PFSK-1 (cell line): Measurements from ENCODE around the gene ENTREP3.
A peak's percentile ranks its signal among the peaks of the same experiment; 100 is the strongest.

Experiments
- FOXP2 ChIP-seq: optimal IDR thresholded peaks from 2 replicates; pipeline ENCODE3; 2011; ENCODE audit warnings: borderline replicate concordance, control low read depth, inconsistent platforms; ENCODE audit not compliant: insufficient read depth; ENCODE audit errors: extremely low read length, extremely low read depth
- POLR2AphosphoS5 ChIP-seq: IDR thresholded peaks from 2 replicates; pipeline ENCODE4 v1.6.1; 2012; ENCODE audit warnings: low read depth, mild to moderate bottlenecking, control low read depth, low read length, moderate library complexity
- SIN3A ChIP-seq: IDR thresholded peaks from 2 replicates; pipeline ENCODE4 v1.6.1; 2012; ENCODE audit warnings: mild to moderate bottlenecking, low read length, moderate library complexity, borderline replicate concordance; ENCODE audit not compliant: insufficient read depth
- TAF1 ChIP-seq: IDR thresholded peaks from 2 replicates; pipeline ENCODE4 v1.6.1; 2012; ENCODE audit warnings: low read length, control low read depth, borderline replicate concordance; ENCODE audit not compliant: insufficient read depth
- TF ChIP-seq, protein P1 (sequence below), 2 experiments: IDR thresholded peaks; 2 replicates each; pipeline versions ENCODE4 v1.6.1 to v1.8.0; 2011 to 2012; ENCODE audit warnings: low read depth in 2 of 2, low read length in 2 of 2, control low read depth in 1 of 2, inconsistent platforms in 1 of 2, mild to moderate bottlenecking in 1 of 2, moderate library complexity in 1 of 2; ENCODE audit not compliant: insufficient read depth in 1 of 2

Gene ENTREP3

GRCh38 chr1:155268630-155269029 lies 13.3 kb upstream of the ENTREP3 start:
- TF ChIP-seq POLR2AphosphoS5 (no peak), SIN3A (no peak), TAF1 (no peak), FOXP2 (no peak)
- TF ChIP-seq, protein P1, sequence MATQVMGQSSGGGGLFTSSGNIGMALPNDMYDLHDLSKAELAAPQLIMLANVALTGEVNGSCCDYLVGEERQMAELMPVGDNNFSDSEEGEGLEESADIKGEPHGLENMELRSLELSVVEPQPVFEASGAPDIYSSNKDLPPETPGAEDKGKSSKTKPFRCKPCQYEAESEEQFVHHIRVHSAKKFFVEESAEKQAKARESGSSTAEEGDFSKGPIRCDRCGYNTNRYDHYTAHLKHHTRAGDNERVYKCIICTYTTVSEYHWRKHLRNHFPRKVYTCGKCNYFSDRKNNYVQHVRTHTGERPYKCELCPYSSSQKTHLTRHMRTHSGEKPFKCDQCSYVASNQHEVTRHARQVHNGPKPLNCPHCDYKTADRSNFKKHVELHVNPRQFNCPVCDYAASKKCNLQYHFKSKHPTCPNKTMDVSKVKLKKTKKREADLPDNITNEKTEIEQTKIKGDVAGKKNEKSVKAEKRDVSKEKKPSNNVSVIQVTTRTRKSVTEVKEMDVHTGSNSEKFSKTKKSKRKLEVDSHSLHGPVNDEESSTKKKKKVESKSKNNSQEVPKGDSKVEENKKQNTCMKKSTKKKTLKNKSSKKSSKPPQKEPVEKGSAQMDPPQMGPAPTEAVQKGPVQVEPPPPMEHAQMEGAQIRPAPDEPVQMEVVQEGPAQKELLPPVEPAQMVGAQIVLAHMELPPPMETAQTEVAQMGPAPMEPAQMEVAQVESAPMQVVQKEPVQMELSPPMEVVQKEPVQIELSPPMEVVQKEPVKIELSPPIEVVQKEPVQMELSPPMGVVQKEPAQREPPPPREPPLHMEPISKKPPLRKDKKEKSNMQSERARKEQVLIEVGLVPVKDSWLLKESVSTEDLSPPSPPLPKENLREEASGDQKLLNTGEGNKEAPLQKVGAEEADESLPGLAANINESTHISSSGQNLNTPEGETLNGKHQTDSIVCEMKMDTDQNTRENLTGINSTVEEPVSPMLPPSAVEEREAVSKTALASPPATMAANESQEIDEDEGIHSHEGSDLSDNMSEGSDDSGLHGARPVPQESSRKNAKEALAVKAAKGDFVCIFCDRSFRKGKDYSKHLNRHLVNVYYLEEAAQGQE (IDR thresholded peaks at IDR 0.05; ENCODE audit: insufficient read depth in 1 of 2, low read depth in 2 of 2, low read length in 2 of 2), result no peak

DNA sequence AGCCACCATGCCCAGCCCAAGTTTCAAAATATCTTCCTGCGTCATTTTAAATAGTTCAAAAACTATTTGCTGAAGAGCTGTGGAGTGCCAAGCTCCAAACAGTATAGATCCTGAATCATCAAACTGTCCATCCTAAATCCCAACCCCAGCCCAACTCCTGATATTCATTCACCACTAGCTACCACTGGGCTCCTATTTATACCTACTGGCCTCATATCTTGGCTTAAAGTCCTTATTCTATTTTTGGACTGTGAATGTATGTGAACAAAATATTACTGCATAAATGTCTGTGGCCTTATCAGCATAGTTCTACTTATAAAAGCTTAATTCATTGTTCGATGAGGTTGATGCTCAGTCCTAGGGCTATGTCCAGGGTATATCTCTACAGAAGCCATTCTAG lies 12.1 kb upstream of the ENTREP3 start:
- TF ChIP-seq FOXP2 (no peak), TAF1 (no peak), SIN3A (no peak), POLR2AphosphoS5 (no peak)
- TF ChIP-seq, protein P1 (IDR thresholded peaks at IDR 0.05; ENCODE audit: insufficient read depth in 1 of 2, low read depth in 2 of 2, low read length in 2 of 2), result no peak

DNA sequence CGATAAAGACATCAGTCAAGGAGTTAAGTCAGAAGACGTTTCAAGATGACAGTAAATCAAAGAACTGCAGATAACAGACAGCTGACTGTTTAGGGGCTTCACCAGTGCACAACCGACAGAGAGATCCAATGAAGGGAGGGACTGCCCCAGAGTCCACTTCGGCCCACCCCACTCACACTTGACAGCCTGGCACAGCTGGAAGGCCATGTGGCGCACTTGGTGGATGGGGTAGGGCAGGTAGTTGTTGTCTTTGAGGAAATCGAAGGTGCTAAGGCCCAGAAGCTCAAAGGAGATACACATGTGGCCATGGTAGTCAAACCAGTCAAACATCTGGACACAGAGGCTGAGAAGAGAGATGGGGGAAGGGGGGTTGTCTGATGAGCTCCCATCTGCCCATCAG lies 11.3 kb upstream of the ENTREP3 start:
- TF ChIP-seq FOXP2 (no peak), POLR2AphosphoS5 (no peak; the same call in 1 of the 2 replicates)
- TF ChIP-seq, protein P1 (IDR thresholded peaks at IDR 0.05; ENCODE audit: insufficient read depth in 1 of 2, low read depth in 2 of 2, low read length in 2 of 2), result no peak

GRCh38 chr1:155263067-155263466 lies 7.8 kb upstream of the ENTREP3 start:
- no peak for TF ChIP-seq FOXP2
- TF ChIP-seq, protein P1 (IDR thresholded peaks at IDR 0.05; ENCODE audit: insufficient read depth in 1 of 2, low read depth in 2 of 2, low read length in 2 of 2), result no peak
- no peak; the same call in 1 of the 2 replicates for TF ChIP-seq POLR2AphosphoS5
- no peak for TF ChIP-seq TAF1
- no peak for TF ChIP-seq SIN3A

DNA sequence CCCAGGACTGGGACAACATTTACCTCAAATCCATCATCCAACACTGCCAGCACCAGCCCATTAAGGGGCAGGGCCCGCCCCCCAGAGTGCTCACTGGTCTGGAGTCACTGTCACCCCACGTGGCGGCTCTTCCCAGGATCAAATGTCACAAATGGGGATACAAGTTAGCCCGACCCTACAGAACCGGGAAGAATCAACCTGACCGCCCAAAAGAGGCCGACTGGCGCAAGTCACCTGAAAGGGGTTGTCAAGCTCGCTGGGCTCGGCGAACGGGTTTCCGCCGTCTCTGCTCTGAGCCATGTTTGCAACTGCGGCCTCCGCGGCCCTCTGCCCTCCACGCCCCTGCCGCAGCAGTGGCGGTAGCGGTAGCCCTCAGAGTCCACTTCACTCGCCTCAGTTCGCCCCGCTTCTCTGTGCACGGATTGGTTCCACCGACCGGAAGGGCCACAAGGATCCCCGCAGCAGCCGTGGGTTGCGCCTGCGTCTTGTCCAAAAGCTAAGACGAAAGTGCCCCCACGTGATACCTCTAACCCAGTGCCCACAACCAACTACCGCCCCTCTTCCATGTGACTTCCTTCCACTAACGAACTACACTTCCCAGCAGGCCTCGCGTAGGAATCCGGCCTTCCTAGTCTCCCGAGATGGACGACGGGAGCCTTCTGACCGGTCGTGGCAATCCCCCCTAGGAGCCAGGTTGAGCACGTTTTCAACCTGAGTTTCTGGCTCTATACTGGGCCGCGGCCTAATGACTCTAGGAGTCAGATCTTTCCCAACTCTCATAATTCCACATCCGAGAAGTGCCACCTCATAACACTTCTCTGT lies 6.8 kb upstream of the ENTREP3 start, which contains the start of gene SCAMP3:
Gene SCAMP3 (minus strand): TSS at position 509 of the 822 bp plus-strand sequence. CDS start 209 bp downstream, at position 300.
- TF ChIP-seq, protein P1 (IDR thresholded peaks at IDR 0.05; ENCODE audit: insufficient read depth in 1 of 2, low read depth in 2 of 2, low read length in 2 of 2), result 0 out of 4 replicates have a peak, but pooled peaks of 1 of the 2 experiments have one; percentile 30
- no peak for TF ChIP-seq FOXP2
- peak; percentile 71; the same call in 1 of the 2 replicates for TF ChIP-seq TAF1
- TF ChIP-seq SIN3A, result peak; percentile 90
- TF ChIP-seq POLR2AphosphoS5, result peak; percentile 94
